GM13977 (cell line): ENCODE results near the gene FAM81A.
"Not testable (repeated sequence)": the region's sequence is repeated elsewhere in the genome, so short reads cannot be mapped to it uniquely, and the experiment has no call there.

ENCODE experiments used
- DNase-seq: peaks from one replicate; pipeline ENCODE4 v3.0.0; 2012; ENCODE audit warnings: low spot score
- in situ Hi-C: fragments of 300-500 bp; cut with MboI; formaldehyde crosslinking; loops from one replicate; pipeline ENCODE4 v1.12.0; 2022; ENCODE audit warnings: low sequenced_read_pairs, low pct_unique_long_range_greater_than_20kb, mixed read lengths, inconsistent platforms; ENCODE audit not compliant: unreplicated experiment
- TF ChIP-seq, protein P1 (sequence below): IDR thresholded peaks from 2 replicates; pipeline ENCODE4 v1.5.1; 2012; ENCODE audit warnings: mild to moderate bottlenecking, control low read depth; ENCODE audit not compliant: insufficient read depth; ENCODE audit errors: extremely low read depth, missing control alignments

The FAM81A gene

GRCh38 chr15:59473226-59473625 lies 35.2 kb downstream of the FAM81A start:
- in situ Hi-C loops: no loop called here
- TF ChIP-seq, protein P1, sequence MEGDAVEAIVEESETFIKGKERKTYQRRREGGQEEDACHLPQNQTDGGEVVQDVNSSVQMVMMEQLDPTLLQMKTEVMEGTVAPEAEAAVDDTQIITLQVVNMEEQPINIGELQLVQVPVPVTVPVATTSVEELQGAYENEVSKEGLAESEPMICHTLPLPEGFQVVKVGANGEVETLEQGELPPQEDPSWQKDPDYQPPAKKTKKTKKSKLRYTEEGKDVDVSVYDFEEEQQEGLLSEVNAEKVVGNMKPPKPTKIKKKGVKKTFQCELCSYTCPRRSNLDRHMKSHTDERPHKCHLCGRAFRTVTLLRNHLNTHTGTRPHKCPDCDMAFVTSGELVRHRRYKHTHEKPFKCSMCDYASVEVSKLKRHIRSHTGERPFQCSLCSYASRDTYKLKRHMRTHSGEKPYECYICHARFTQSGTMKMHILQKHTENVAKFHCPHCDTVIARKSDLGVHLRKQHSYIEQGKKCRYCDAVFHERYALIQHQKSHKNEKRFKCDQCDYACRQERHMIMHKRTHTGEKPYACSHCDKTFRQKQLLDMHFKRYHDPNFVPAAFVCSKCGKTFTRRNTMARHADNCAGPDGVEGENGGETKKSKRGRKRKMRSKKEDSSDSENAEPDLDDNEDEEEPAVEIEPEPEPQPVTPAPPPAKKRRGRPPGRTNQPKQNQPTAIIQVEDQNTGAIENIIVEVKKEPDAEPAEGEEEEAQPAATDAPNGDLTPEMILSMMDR: no peak
- no peak for DNase-seq

- in situ Hi-C loops: loop anchor here (25.0 kb wide), 2 partner anchors 238 to 1263 kb away; no protein-coding TSS in a partner anchor
Measured at GRCh38 chr15:59475161-59475560, 37.2 kb downstream of the FAM81A start.

DNA sequence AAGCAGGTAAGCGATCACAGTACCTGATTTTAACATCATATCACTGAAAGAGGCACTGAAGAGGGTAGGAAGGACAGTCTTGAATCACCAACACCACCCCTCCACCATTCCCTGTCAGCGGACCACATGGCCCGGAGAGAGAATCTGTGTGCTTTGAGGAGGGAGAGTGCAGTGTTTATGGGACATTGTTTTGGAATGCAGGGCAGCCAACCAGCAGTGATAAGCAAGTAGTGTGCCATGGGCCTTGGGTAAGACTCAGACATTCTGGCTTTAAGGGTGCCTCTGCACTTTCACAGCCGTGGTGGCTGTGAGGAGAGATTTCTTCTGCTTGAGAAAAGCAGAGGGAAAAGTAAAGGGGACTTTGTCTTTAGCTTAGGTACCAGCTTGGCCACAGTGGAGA lies 46.4 kb downstream of the FAM81A start:
- no peak for DNase-seq
- in situ Hi-C loops: loop anchor here (10.0 to 25.0 kb wide), 3 partner anchors 110 to 1272 kb away; partner anchors contain the start of gene MYO1E
- TF ChIP-seq, protein P1: no peak

More at GRCh38 chr15:59475161-59475560, 37.2 kb downstream of the FAM81A start:
- DNase-seq: not testable (repeated sequence)

DNA sequence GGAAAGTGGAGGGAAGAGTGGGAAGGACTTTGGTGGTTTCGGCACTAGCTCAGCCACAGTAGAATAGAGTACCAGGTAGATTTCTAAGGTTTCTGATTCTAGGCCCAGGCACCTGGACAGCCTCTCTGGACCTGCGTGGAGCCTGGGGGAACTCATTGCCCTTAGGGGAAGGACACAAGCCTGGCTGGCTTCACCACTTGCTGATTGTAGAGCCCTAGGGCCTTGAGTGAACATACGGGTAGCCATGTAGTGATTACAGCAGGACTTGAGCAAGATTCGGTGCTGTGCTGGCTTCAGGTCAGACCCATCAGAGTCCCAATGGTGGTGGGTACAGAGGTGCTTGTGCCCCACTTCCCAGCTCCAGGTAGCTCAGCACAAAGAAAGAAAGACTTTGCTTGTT lies 47.0 kb downstream of the FAM81A start:
- DNase-seq: no peak
- TF ChIP-seq, protein P1: no peak
- in situ Hi-C loops: loop anchor here (10.0 to 25.0 kb wide), 3 partner anchors 110 to 1273 kb away; partner anchors contain the start of gene MYO1E

DNA sequence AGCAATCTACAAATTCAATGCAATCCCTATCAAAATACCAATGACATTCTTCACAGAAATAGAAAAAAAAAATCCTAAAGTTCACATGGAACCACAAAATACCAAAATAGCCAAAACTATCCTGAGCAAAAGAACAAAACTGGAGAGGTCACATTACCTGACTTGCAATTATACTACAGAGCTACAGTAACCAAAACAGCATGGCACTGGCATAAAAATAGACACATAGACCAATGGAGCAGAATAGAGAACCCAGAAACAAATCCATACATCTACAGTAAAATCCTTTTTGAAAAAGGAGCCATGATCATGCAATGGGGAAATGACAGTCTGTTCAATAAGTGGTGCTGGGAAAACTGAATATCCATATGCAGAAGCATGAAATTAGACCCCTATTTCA lies 51.5 kb downstream of the FAM81A start:
- in situ Hi-C loops: loop anchor here (10.0 to 25.0 kb wide), 3 partner anchors 115 to 1277 kb away; partner anchors contain the start of gene MYO1E
- not testable (repeated sequence) for DNase-seq

DNA sequence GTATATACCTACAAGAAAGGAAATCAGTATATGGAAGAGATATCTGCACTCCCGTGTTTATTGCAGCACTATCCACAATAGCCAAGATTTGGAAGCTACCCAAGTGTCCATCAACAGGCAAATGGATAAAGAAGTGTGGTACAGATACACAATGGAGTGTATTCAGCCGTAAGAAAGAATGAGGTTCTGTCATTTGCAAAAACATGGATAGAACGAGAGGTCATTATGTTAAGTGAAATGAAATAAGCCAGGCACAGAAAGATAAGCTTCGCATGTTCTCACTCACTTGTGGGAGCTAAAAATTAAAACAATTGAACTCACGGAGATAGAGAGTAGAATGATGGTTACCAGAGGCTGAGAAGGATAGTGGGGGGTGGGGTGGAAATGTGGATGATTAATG lies 53.1 kb downstream of the FAM81A start:
- in situ Hi-C loops: loop anchor here (10.0 to 25.0 kb wide), 3 partner anchors 254 to 1279 kb away; no protein-coding TSS in a partner anchor
- DNase-seq: no peak

DNA sequence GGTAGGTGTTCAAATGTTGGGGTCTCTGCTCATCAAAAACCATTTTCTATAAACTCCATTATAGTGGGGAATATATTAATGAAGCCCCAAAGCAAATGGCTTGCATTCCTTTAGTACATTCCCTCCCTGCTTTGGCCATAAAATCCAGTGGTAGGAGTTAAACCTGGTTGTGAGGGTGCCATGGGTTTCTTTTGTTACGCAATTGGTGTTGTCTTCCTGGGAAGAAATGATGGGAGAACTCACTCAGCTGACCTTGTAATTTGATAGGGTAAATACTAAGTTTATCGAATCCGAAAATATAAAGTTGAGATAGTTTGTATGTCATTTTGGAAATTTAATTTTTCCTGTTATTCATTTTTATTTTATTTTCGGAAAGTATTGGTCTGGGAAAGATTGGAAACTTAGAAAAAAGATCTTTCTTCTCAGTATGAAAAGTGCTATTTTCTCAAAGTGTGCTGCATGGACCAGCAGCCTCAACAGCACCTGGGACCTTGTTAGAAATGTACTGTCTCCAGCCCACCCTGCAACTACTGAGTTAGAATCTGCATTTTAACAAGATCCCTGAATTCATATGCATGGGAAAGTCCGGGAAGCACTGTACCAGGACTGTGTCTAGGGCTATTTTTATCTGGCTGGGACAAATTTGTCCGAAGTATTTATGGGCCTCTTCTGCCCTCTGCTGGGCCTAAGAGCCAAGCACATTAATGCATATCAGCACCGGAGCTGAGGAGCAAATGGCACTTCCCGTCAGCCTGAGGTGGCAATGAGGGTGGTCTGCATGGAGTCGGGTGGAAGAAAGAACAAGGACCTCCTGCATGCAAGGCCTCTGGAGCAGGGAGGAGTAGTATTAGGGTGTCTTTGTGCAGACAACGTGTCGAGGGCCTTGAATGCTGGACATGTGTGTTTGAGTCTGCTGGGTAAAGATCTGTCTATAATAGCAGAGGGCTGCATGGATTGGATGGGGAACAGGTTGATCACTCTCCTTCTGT lies 54.7 kb downstream of the FAM81A start:
- TF ChIP-seq, protein P1: peak; percentile 86
- DNase-seq: peak; percentile 44
- in situ Hi-C loops: loop anchor here (10.0 to 25.0 kb wide), 3 partner anchors 255 to 1280 kb away; no protein-coding TSS in a partner anchor

More for the DNA sequence above, 53.1 kb downstream of the FAM81A start:
- TF ChIP-seq, protein P1: no peak
